GM18526 (cell line): ENCODE results near the gene RNF224.

Source experiments
- POLR2A ChIP-seq: IDR thresholded peaks from 3 replicates; pipeline ENCODE4 v1.6.1; 2011; ENCODE audit not compliant: insufficient read length; ENCODE audit errors: extremely low read depth

The RNF224 gene

DNA sequence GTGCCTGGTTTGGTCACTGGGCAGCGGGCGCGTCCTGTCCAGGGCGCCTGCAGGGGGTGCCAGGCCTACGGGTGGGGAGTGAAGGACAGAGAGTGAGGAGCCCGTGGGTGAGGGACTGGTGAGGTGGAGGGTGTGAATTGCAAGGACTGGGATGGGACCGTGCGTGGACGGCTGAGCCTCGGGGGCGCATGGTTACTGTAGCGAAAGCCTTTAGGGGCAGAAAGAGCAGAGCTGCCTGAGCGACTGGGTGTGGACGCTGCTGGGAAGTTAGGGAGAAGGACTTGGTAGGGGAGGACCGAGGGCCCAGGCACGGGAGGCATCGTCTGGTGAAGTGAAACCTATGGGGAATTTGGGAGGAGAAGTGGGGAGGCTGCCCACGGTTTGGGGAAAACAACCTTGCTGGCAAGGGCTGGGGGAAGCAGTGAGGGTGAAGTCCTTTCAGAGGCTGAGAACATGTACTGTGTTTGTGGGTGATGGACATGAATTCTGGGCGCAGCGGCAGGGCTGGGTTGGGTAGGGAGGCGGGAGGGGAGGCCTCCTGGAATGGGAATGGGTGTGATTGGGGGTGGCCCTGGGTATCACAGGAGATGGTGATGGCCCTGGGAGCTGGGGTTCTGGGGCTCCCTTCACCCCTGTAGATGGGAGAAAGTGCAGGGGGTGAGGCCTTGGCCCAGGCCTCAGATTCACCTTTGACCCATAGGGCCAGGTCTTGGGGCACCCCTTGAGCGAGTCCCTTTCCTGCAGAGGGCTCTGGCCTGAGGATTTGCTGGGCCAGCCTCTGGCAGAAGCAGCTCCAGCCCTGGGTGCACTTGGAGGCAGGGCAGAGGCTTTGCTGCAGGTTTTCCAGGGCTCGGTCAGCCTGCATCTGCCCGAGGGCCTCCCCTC lies 48.5 kb downstream of the RNF224 start:
- no peak for TF ChIP-seq POLR2A

DNA sequence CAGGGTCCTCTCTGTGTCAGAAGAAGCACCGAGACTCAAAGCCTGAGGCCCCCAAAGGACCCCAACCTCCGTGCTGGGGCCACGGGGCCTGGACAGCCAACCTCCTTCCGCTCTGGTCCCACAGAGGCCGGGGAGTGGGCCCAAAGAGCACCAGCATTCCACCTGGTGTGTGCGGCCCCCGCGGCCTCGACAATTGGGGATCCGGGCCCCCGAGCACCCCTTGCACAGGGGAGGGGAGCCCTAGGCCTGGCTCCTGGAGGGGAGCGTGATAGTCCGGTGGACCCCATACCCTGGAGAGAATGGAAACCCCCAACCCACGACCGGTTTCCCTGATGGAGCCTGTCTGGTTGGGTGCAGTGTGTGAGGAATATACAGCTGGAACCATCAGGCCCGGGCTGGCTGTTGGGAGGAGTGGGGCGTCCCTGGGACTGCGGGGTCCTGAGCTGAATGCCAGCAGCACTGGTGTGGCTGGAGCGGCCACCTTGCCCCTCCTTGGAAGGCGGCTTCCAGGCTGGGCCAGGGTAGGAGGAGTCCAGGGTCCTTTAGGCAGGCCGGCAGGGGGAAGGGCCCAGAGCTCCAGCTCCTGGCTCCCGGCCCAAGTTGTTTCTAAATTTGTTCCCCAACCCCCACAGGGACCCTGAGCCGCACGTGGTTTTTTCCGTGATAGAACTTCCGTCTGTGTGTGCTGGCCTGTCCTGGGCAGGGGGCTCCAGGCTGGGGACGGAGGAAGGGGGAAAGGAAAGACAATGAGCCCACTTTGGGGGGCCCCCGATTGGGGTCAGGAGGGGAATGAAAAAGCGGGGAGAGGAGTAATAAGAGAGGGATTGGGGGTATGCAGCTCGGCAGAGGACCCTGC lies 49.4 kb downstream of the RNF224 start:
- TF ChIP-seq POLR2A: no peak

DNA sequence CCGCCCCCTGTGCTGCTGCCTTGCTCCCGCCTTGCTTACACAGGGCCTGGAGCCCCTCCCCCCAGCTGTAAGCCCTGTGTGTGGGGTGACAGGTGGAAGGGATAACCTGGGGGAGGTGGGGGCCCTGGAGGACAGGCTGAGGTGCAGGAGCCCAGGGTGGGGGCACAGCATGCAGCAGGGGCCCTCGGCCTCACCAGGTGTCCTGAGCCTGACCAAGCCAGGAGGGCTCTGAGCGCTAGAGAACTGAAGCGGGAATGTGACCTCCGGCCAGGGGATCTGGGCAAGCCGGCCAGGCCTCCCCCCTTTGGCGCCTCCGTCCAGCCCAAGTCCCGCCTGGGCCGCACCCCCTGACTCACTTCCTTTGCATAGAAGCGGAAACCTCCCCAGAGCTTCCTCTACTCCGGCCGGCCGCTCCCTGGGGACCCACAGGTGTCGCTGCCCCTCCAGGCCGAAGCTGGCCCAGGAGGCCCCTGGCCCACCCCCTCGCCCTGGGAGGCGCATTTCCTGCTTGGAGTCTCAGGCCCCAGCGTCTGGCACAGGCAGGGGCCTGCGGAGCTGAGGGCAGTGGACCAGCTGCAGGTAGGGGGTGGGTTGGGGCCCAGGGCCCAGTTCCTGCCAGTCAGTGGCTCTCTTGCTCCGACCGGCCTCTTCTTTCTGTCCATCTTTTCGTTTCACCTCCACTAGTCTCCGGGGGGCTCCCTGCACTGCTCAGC lies 50.2 kb downstream of the RNF224 start, which contains the start of gene TOR4A:
TSS of gene TOR4A (plus strand) at position 398 of the 713 bp plus-strand sequence. CDS start 964 bp downstream, outside the sequence.
- TF ChIP-seq POLR2A: peak; percentile 52

DNA sequence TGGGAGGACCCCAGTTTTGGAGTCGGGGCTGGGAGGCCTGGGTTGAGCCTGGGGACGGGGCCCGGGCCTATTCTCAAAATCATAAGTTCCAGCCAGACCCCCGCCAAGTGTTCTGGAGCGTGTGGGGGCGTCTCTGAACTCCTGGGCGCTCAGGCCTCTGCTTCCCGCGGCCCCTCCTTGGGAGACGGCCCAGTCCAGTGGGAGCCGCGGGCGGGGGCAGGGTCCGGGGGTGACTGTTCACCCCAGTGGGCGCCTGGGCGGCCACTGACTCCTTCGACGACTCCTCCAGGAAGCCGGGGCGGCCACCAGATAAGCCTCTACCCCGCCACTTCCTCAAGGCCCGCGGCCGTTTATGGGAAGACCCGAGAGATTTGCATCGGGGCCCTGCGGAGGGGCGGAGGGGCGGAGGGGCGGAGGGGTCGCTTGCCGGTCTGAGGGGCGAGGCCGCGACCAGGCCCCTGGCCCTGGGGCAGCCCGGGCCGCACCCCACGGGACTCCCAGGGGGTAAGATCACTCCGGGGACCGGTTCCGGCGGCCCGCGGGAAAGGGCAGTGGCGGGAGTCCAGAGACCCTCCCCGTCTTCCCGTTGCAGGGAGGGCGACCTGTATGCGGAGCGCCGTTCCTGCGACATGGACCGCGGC lies 50.9 kb downstream of the RNF224 start:
- TF ChIP-seq POLR2A: no peak
